Measurements from ENCODE around the gene DDB1. TPM values are rescaled to one million over a fixed set of nuclear protein-coding genes. Genes with fewer than 3 reads are reported as not detected.

Gene DDB1
- total and polyA plus RNA-seq, 2 experiments from 2014 or later = 286 to 321 TPM

DNA sequence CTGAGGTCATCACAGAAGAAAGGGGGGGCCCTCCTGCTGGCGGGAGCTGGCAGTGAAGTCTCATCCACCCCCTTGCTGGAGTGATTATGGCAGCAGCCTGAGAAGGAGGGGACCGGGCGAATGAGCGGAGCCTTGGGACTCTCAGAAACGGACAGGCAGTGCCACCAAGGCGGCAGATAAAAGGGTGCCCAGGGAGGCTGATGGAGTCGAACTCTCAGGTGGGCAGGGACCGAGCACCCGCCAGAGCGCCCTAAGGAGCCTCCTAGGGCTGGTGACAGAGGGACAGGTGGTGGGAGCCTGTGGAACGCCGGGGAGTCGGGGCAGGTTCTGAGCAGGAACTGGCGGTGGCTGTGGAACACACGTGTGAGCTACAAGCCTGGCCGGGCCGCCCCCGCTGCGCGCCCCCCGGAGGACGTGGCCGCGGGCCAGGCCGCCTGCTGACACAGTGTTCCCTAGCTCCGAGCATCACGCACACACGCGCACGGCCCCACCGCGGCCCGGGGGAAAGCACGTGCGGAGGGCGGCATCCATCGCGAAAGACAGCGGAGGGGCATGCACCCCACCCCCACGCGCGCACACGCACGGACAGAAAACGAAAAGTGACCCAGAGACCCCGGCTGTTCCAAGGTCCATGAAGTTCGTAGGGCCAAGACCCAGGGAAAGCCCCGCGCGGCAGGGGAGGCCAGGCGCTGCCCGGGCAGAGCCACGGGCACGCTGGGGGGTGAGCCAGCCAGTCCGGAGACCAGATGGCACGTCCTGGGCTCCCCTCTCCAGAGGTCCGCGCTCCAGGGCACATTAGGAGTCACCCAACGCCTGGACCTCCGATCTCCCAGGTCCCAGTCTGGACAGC is 38.8 kb downstream of the DDB1 start:
- Histone ChIP-seq H3K4me3 (peak overlapping the region; percentile 40), H3K9me3 (ENCODE audit: low read depth) (no peaks in the 10 kb centered on the region), H3K4me1 (ENCODE audit: low read depth) (no peaks in the 10 kb centered on the region), H3K36me3 (no peaks in the 10 kb centered on the region), H3K27ac (no peak overlapping the region), H3K27me3 (peaks cover 5% of the 10 kb centered on the region)
- peak; percentile 40 to 64 for DNase-seq (ENCODE audit: low read depth in 1 of 2, low spot score in 1 of 2)
- TF ChIP-seq, protein P1, sequence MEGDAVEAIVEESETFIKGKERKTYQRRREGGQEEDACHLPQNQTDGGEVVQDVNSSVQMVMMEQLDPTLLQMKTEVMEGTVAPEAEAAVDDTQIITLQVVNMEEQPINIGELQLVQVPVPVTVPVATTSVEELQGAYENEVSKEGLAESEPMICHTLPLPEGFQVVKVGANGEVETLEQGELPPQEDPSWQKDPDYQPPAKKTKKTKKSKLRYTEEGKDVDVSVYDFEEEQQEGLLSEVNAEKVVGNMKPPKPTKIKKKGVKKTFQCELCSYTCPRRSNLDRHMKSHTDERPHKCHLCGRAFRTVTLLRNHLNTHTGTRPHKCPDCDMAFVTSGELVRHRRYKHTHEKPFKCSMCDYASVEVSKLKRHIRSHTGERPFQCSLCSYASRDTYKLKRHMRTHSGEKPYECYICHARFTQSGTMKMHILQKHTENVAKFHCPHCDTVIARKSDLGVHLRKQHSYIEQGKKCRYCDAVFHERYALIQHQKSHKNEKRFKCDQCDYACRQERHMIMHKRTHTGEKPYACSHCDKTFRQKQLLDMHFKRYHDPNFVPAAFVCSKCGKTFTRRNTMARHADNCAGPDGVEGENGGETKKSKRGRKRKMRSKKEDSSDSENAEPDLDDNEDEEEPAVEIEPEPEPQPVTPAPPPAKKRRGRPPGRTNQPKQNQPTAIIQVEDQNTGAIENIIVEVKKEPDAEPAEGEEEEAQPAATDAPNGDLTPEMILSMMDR (IDR thresholded peaks at IDR 0.05; ENCODE audit: low read depth, low read length) = no peak

DNA sequence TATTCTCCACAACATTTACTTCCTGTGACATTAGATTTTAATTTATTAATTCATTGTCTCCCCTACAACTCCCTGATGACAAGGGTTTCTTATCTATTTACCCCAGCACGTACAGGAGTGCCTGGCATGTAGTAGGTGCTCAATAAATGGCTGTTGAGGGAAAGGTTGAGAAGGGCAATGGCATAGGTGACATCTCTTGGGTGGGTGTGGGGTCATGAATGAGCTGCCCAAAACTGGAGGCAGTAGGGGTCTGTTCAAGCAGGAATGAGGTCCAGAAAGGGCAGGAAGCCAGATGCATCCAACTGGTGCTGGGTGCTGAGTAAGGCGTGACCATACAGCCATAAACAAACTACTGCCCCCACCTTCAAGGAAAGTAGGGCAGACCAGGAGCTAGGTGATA is 40.5 kb downstream of the DDB1 start:
- Histone ChIP-seq H3K9me3 (ENCODE audit: low read depth) (no peaks in the 10 kb centered on the region), H3K36me3 (no peaks in the 10 kb centered on the region), H3K4me3 (no peak overlapping the region), H3K4me1 (ENCODE audit: low read depth) (no peaks in the 10 kb centered on the region), H3K27me3 (peaks cover 5% of the 10 kb centered on the region), H3K27ac (no peak overlapping the region)
- TF ChIP-seq, protein P1 (IDR thresholded peaks at IDR 0.05; ENCODE audit: low read depth, low read length) = no peak
- DNase-seq (ENCODE audit: low read depth in 1 of 2, low spot score in 1 of 2) = no peak

DNA sequence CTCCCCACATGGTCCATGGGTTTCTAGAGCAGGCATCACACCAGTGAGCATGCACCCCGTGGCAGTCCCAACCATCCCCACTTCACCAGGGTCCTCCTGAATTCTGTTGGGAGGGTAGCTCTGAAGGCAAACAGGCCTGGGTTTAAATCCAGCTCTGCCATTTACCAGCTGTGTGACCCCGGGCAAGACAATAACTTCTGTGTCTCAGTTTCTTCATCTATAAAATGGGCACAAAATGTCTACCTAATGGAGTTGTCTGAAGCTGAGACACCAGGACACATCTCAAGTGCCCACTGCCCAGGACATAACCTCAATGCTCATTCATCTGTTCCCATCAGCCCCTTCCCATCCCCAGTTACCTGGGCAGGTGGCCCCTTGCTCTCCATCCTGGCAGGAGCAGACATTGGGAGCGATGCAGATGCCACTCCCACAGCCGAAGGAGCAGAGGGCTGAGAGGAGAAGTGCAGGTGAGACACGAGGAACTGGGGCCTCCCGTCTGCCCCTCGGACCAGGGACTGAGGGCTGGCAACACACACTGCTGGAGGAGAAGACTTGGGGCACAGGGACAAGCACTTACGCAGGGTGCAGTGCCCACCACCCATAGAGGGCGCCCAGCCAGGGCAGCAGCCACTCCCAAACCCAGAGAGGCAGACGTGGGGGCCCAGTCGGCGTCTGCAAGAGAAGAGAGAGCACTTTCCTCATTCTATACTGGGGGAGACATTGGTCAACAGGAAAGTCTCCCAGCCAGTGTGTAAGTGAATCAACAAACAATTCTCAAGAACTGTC is 41.8 kb downstream of the DDB1 start:
- DNase-seq (ENCODE audit: low read depth in 1 of 2, low spot score in 1 of 2) = no peak
- H3K27me3 ChIP-seq = peaks cover 5% of the 10 kb centered on the region
- TF ChIP-seq, protein P1 (IDR thresholded peaks at IDR 0.05; ENCODE audit: low read depth, low read length) = peak; percentile 11
- no peak overlapping the region for H3K4me3 ChIP-seq
- H3K36me3 ChIP-seq = no peaks in the 10 kb centered on the region
- no peaks in the 10 kb centered on the region for H3K9me3 ChIP-seq (ENCODE audit: low read depth)
- no peaks in the 10 kb centered on the region for H3K4me1 ChIP-seq (ENCODE audit: low read depth)
- no peak overlapping the region for H3K27ac ChIP-seq

DNA sequence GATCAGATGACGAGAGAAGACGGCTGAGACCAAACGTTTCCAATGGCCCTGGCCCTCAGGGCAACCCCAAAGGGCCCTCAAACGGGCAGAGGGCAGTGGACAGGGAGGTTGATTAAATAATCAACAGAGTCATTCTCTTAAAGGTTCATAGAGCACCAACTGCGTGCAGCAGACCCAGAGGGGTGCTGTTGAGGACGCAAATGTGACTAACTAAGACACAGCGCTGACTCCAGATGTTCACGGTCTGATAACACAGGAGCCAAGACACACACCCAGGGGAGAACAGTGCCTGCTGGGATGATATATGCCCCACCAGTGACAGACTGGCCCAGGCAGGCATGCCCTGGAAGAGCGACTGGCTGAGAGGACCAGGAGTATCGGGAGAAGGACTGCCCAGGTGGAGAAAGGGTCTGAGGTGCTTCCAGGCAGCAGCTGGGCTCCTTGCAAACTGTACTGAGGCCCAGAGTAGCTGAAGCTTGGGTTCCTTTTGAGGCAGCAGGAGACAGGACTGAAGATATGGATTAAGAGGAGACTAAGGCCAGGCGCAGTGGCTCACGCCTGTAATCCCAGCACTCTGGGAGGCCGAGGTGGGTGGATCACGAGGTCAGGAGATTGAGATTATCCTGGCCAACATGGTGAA is 45.4 kb downstream of the DDB1 start:
- no peak overlapping the region for H3K27ac ChIP-seq
- no peaks in the 10 kb centered on the region for H3K4me1 ChIP-seq (ENCODE audit: low read depth)
- no peak for DNase-seq (ENCODE audit: low read depth in 1 of 2, low spot score in 1 of 2)
- TF ChIP-seq, protein P1 (IDR thresholded peaks at IDR 0.05; ENCODE audit: low read depth, low read length) = no peak
- no peaks in the 10 kb centered on the region for H3K9me3 ChIP-seq (ENCODE audit: low read depth)
- H3K27me3 ChIP-seq = no peaks in the 10 kb centered on the region
- H3K36me3 ChIP-seq = no peaks in the 10 kb centered on the region
- H3K4me3 ChIP-seq = no peak overlapping the region

DNA sequence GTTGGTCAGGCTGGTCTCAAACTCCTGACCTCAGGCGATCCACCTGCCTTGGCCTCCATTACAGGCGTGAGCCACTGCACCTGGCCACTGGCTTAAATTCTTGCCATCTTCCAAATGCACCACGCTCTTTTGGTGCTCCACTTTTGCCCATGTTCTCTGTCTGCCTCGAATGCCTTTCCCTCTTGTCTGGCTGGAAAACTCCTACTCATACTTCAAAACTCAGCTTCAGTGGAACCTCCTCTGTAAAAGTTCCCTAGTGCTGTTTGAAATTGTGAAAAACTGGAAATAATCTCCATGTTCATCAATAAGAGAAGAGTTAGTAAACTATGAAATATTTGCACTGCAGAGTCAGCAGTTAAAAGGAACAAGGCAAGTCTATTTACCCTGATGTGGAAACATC is 49.3 kb downstream of the DDB1 start:
- TF ChIP-seq, protein P1 (IDR thresholded peaks at IDR 0.05; ENCODE audit: low read depth, low read length) = no peak

More for the DNA sequence above, 49.3 kb downstream of the DDB1 start:
- no peaks in the 10 kb centered on the region for H3K36me3 ChIP-seq
- no peak overlapping the region for H3K4me3 ChIP-seq
- H3K4me1 ChIP-seq (ENCODE audit: low read depth) = no peaks in the 10 kb centered on the region
- H3K27me3 ChIP-seq = no peaks in the 10 kb centered on the region
- no peaks in the 10 kb centered on the region for H3K9me3 ChIP-seq (ENCODE audit: low read depth)
- no peak for DNase-seq (ENCODE audit: low read depth in 1 of 2, low spot score in 1 of 2)
- no peak overlapping the region for H3K27ac ChIP-seq
